Stimulated activated CD8-positive, alpha-beta memory T cell treated with anti-CD3 and anti-CD28 coated beads, Interleukin-15, amount 100 ng/mL, for 4 hours (primary cell): ENCODE results near the gene SYNGR2.

ENCODE experiments used
- DNase-seq, 2 donors: peaks; one replicate each; pipeline ENCODE4 v3.0.0-alpha.2; 2020; ENCODE audit warnings: low read depth in 2 of 2

Gene SYNGR2

GRCh38 chr17:78197147-78197832 is 28.9 kb downstream of the SYNGR2 start:
- no peak for DNase-seq

DNA sequence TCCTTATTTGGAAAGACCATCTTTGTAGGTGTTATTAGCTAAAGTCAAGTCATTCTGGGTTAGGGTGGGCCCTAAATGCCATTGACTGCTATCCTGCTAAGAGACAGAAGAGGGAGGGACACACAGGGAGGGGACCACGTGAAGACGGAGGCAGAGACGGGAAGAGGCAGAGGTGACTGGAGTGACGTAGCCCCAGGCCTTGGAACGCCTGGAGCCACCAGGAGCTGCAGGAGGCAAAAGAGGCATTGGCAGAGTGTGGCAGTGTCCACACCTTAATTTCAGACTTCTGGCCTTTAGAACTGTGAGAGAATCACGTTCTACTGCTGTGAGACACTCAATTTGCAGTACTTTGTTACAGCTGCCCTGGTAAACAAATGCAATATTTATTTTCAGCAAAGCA is 32.1 kb downstream of the SYNGR2 start:
- DNase-seq, result no peak

DNA sequence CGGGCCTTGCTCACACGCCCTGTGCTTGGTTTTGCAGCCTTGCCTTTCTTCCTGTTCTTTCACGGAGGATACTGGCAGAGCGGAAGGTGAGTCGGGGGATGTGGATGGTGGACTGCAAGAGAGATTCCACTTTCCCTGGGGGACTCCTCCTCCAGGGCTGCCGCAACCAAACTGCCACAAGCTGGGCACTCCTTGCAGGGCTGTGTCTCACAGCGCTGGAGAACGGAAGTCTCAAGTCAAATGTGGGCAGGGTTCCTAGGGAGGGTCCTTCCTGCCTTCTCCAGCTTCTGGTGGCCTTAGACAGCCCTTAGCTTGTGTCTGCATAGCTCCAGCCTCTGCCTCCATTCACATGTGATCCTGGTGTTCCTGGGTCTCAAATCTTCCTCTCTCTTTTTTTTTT is 34.3 kb downstream of the SYNGR2 start:
- DNase-seq, result no peak

DNA sequence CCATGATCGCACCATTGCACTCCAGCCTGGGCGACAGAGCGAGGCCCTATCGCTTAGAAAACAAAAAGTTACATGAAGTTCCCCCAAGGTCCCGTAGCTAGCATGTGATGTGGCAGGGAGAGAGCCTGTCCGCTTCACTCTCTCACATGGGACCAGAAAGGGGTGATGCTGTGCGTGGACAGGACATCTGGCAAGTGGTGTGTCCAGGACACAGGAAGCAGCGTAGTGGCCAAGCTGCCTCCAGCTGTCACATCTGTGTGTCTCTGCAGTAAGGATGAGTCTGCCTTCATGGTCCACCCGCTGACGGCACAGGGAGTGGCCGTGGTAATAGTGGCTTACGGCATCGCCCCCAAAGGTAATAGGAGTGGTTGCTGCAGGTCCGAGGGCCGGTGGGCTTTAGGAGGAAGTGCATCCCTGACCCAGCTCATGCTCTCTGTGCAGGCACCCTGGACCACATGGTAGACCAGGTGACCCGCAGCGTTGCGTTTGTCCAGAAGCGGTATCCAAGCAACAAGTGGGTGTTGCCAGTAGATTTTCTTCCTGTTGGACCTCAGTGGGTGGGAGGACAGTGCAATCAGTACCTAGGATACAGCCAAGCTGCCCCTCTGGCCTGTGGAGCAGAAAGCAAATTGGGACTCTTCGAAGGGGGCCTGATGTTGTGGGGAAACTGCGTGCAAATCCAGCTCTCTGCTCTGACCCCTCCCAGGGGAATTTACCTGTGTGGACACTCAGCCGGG is 36.2 kb downstream of the SYNGR2 start:
- DNase-seq, result no peak

DNA sequence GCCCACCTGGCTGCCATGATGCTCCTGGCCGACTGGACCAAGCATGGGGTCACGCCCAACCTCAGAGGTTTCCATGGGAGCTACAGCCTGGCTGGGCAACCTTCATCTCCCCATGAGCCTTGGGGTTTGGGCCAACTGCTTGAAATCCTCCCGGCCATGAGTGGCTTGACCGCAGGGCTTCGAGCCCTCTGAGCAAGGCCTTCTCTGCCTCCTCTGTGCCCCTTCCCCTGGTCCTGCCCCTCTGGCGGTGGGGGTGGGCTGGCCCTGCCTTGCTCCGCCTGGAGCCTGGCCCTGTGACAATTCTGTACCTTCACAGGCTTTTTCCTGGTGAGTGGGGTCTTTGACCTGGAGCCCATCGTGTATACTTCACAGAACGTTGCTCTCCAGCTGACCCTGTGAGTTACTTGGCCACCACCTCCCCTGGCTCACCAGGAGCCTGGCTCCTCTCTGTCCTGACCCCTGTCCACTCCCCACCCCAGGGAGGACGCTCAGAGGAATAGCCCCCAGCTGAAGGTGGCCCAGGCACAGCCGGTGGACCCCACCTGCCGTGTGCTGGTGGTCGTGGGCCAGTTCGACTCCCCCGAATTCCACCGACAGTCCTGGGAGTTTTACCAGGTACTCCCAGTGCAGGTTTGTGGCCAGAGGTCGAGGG is 36.9 kb downstream of the SYNGR2 start:
- no peak for DNase-seq

DNA sequence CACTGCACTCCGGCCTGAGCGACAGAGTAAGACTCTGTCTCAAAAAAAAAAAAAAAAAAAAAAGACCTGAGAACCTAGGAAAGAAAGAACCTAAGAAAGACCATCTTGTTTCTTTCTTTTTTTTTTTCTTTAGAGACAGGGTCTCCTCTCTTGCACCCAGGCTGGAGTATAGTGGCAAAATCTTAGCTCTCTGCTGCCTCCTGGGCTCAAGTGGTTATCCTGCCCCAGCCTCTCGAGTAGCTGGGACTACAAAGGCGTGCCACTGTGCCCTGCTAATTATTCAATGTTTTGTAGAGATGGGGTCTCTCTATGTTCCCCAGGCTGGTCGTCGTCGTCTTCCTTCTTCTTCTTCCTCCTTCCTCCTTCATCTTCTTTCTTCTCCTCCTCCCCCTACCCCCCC is 37.9 kb downstream of the SYNGR2 start:
- DNase-seq, result no peak

DNA sequence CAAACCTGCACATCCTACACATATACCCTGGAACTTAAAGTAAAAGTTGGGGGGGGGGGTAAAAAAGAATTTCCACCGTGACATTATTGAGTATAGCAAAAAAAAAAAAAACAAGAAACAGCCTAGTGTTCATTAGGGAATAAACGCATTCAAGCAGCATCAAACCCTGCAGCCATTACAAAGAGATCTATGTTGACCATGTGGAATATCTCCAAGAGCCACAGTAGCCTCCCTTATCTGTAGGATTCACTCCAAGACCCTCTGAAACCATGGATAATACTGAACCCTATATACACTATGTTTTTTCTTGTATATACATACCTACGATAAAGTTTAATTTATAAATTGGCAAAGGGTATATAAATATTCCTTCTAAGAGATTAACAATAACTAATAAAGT is 40.1 kb downstream of the SYNGR2 start:
- DNase-seq, result no peak

DNA sequence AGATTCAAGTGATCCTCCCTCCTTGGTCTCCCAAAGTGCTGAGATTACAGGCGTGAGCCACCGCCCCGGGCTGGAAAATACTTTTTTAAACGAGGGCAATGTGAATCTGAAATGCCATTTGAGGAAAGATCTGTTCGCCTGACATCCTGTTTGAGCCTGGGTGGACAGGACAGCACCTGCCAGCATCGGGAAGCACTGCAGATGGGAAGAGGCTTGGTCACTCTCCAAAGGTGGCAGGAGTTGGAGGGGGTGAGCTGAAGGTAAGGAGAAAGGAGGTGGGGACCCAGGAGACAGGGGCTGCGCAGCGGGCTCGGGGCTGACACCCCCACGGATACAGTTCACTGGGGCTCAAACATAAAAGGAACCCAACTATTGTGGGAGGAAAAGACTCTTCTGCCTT is 41.7 kb downstream of the SYNGR2 start:
- DNase-seq, result no peak

DNA sequence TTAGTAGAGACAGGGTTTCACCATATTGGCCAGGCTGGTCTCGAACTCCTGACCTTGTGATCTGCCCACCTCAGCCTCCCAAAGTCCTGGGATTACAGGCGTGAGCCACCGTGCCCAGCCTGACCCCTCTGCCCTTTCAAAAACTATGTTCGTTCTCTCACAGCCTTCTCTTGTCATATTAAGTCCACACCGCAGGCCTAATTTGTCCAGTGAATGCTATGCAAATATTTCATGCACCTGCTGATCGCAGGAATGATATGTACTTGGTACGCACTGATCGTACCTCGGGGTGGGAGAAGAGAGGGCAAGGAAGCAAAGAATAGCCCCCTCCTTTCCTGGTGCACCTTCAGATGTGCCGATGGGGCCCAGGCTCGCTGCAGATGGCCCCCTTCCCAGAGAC is 42.7 kb downstream of the SYNGR2 start:
- no peak for DNase-seq

GRCh38 chr17:78214016-78214705 is 45.8 kb downstream of the SYNGR2 start, which contains the start of gene BIRC5:
TSS of gene BIRC5 (plus strand) at chr17:78214253. CDS start at chr17:78214317, 64 bp downstream.
- peak; percentile 74 to 76 for DNase-seq

GRCh38 chr17:78214706-78215061 is 46.3 kb downstream of the SYNGR2 start:
- no peak for DNase-seq

- DNase-seq, result no peak
Observed at GRCh38 chr17:78219396-78220150, 51.2 kb downstream of the SYNGR2 start.
